Urothelium cell line (cell line): ENCODE results near the gene CNTD1.

Experiments used
- DNase-seq: peaks from one replicate; pipeline ENCODE4 v3.0.0; 2011; ENCODE audit warnings: low spot score, mixed read lengths
- FAIRE-seq: peaks from 2 replicates; lab custom pipeline; 2011; peaks lifted over from hg19 to GRCh38; lab: Jason Lieb, UNC

Gene CNTD1

GRCh38 chr17:42803074-42803883, 4.6 kb downstream of the CNTD1 start:
- no peak for DNase-seq
- FAIRE-seq = no peak

- FAIRE-seq (no peak), DNase-seq (no peak)
These were observed 6.3 kb downstream of the CNTD1 start for GRCh38 chr17:42804918-42805367.

- FAIRE-seq (no peak), DNase-seq (no peak)
These were observed 7.6 kb downstream of the CNTD1 start for GRCh38 chr17:42806249-42806648.

GRCh38 chr17:42809250-42809649, 10.6 kb downstream of the CNTD1 start:
- no peak for DNase-seq
- FAIRE-seq = no peak

GRCh38 chr17:42814633-42815399, 16.2 kb downstream of the CNTD1 start:
- FAIRE-seq (no peak), DNase-seq (peak; percentile 72)

GRCh38 chr17:42817866-42818265, 19.2 kb downstream of the CNTD1 start:
- FAIRE-seq (no peak), DNase-seq (no peak)

GRCh38 chr17:42818379-42818778, 19.7 kb downstream of the CNTD1 start:
- no peak for FAIRE-seq
- no peak for DNase-seq

GRCh38 chr17:42819939-42820535, 21.4 kb downstream of the CNTD1 start:
- no peak for FAIRE-seq
- peak; percentile 58 for DNase-seq

- FAIRE-seq = no peak
- no peak for DNase-seq
These were observed 22.5 kb downstream of the CNTD1 start for GRCh38 chr17:42821176-42821575.

- DNase-seq = no peak
- FAIRE-seq = no peak
These were observed 28.8 kb downstream of the CNTD1 start for GRCh38 chr17:42827472-42827871.

- FAIRE-seq = no peak
These were observed 32.3 kb downstream of the CNTD1 start for GRCh38 chr17:42830971-42831370.

GRCh38 chr17:42832213-42832933, 33.7 kb downstream of the CNTD1 start:
- peak; percentile 23 for DNase-seq
- FAIRE-seq = no peak

More at GRCh38 chr17:42830971-42831370, 32.3 kb downstream of the CNTD1 start:
- DNase-seq = no peak

GRCh38 chr17:42832934-42833766, 34.5 kb downstream of the CNTD1 start, which contains the start of gene PSME3:
Gene PSME3 (plus strand): TSS chr17:42833397. CDS start chr17:42833632, 235 bp downstream.
- DNase-seq (peak; percentile 96), FAIRE-seq (no peak)

- FAIRE-seq (no peak), DNase-seq (no peak)
These were observed 35.2 kb downstream of the CNTD1 start for GRCh38 chr17:42833767-42834422.

GRCh38 chr17:42835732-42836131, 37.1 kb downstream of the CNTD1 start:
- DNase-seq (no peak), FAIRE-seq (no peak)

- FAIRE-seq (no peak), DNase-seq (no peak)
These were observed 43.5 kb downstream of the CNTD1 start for GRCh38 chr17:42841975-42842685.

GRCh38 chr17:42843358-42843934, 44.8 kb downstream of the CNTD1 start:
- no peak for FAIRE-seq
- DNase-seq = peak; percentile 63

- no peak for FAIRE-seq
- DNase-seq = no peak
These were observed 45.6 kb downstream of the CNTD1 start, which contains the start of gene AOC2 for GRCh38 chr17:42844271-42844670. Gene AOC2 (plus strand): TSS chr17:42844580. CDS start chr17:42844627, 47 bp downstream.
